ENCODE data around the gene SYDE2.

SYDE2 gene

GRCh38 chr1:85133565-85134159 is 67.2 kb downstream of the SYDE2 start:
- in situ Hi-C loops (cut with HindIII; ENCODE audit: low sequenced_read_pairs) = no loop called here

GRCh38 chr1:85132078-85132720 is 68.6 kb downstream of the SYDE2 start:
- in situ Hi-C loops (cut with HindIII; ENCODE audit: low sequenced_read_pairs) = no loop called here

- in situ Hi-C loops (cut with HindIII; ENCODE audit: low sequenced_read_pairs) = no loop called here
These were observed 72.5 kb downstream of the SYDE2 start for GRCh38 chr1:85128316-85128715.

- in situ Hi-C loops (cut with HindIII; ENCODE audit: low sequenced_read_pairs) = no loop called here
These were observed 74.9 kb downstream of the SYDE2 start for GRCh38 chr1:85125891-85126290.

GRCh38 chr1:85124091-85124490 is 76.7 kb downstream of the SYDE2 start:
- in situ Hi-C loops (cut with HindIII; ENCODE audit: low sequenced_read_pairs) = no loop called here

- in situ Hi-C loops (cut with HindIII; ENCODE audit: low sequenced_read_pairs) = no loop called here
These were observed 78.6 kb downstream of the SYDE2 start for GRCh38 chr1:85122169-85122568.

GRCh38 chr1:85121744-85122143 is 79.1 kb downstream of the SYDE2 start:
- in situ Hi-C loops (cut with HindIII; ENCODE audit: low sequenced_read_pairs) = no loop called here

- in situ Hi-C loops (cut with HindIII; ENCODE audit: low sequenced_read_pairs) = no loop called here
These were observed 82.1 kb downstream of the SYDE2 start for GRCh38 chr1:85118751-85119150.

GRCh38 chr1:85116856-85117255 is 84.0 kb downstream of the SYDE2 start:
- in situ Hi-C loops (cut with HindIII; ENCODE audit: low sequenced_read_pairs) = no loop called here

- in situ Hi-C loops (cut with HindIII; ENCODE audit: low sequenced_read_pairs) = no loop called here
These were observed 84.9 kb downstream of the SYDE2 start for GRCh38 chr1:85115933-85116332.

- in situ Hi-C loops (cut with HindIII; ENCODE audit: low sequenced_read_pairs) = no loop called here
These were observed 89.1 kb downstream of the SYDE2 start for GRCh38 chr1:85111695-85112094.

- in situ Hi-C loops (cut with HindIII; ENCODE audit: low sequenced_read_pairs) = no loop called here
These were observed 91.3 kb downstream of the SYDE2 start for GRCh38 chr1:85109475-85109874.

All from DLD1 (cell line).